ENCODE results near the gene PLXNA4.

PLXNA4 gene

DNA sequence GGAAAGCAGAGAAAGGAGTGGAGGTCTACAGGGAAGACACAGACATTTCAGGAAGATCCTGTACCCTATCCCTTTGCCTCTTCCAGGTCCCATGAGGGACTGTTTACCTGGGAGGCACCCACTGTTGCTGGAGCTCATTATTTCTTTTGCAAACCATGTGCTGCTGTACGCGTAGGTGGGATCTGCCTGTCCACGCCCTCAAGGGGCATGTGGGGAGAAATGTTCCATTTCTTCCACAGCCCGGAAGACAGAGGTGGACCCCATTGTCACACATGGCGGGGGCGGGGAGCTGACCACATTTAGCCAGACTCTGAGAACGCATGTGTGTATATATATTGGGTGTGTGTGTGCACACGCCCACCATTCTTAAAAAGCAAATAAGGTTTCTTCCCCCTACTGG lies 2.0 kb downstream of the PLXNA4 start:
- peaks cover 61% of the 10 kb centered on the region for H3K27me3 ChIP-seq (ENCODE audit: insufficient read depth, poor library complexity, severe bottlenecking)

DNA sequence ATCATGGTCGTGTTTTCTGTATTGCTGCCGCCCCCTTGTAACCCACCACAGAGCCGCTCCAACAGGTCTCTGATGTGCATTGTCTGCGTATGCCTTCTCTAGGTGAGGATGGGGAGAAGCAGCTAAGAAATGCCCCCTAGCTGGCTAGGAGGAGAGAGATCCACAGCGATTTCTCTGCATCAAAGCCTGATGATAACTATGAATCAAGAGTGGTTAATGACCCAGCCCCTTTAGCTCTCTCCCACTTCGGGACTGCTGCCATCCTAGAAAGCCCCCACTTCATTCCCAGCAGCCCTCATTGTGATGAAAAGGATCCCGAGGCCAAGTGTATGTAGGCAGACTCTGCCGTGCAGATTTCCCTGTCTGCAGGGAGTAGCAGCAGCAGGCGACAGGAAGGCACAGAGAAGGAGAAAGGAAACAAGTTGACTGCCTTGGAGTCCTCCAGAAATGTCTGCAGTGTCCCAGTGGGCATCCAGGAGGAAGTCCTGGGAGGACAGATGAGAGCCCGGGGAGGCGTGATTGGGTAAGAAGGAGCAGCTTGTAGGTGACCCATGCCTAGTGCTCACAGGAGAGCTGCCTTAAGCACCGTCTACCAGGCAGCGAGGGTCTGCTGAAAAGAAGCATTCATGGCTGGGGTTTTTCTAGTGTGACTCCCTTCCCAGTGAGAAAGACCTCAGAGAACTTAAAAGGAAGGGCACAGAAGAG lies 2.9 kb downstream of the PLXNA4 start:
- H3K4me3 ChIP-seq (replicated peaks; ENCODE audit: insufficient read depth, low read length), result no peak overlapping the region
- TF ChIP-seq GABPA (IDR thresholded peaks at IDR 0.05; ENCODE audit: low read depth), result no peak
- TF ChIP-seq SPI1 (IDR thresholded peaks at IDR 0.05; ENCODE audit: borderline replicate concordance, low read depth), result no peak
- TF ChIP-seq, protein P1, sequence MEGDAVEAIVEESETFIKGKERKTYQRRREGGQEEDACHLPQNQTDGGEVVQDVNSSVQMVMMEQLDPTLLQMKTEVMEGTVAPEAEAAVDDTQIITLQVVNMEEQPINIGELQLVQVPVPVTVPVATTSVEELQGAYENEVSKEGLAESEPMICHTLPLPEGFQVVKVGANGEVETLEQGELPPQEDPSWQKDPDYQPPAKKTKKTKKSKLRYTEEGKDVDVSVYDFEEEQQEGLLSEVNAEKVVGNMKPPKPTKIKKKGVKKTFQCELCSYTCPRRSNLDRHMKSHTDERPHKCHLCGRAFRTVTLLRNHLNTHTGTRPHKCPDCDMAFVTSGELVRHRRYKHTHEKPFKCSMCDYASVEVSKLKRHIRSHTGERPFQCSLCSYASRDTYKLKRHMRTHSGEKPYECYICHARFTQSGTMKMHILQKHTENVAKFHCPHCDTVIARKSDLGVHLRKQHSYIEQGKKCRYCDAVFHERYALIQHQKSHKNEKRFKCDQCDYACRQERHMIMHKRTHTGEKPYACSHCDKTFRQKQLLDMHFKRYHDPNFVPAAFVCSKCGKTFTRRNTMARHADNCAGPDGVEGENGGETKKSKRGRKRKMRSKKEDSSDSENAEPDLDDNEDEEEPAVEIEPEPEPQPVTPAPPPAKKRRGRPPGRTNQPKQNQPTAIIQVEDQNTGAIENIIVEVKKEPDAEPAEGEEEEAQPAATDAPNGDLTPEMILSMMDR (IDR thresholded peaks at IDR 0.05; ENCODE audit: insufficient read depth, low read length), result no peak
- TF ChIP-seq, protein P2, sequence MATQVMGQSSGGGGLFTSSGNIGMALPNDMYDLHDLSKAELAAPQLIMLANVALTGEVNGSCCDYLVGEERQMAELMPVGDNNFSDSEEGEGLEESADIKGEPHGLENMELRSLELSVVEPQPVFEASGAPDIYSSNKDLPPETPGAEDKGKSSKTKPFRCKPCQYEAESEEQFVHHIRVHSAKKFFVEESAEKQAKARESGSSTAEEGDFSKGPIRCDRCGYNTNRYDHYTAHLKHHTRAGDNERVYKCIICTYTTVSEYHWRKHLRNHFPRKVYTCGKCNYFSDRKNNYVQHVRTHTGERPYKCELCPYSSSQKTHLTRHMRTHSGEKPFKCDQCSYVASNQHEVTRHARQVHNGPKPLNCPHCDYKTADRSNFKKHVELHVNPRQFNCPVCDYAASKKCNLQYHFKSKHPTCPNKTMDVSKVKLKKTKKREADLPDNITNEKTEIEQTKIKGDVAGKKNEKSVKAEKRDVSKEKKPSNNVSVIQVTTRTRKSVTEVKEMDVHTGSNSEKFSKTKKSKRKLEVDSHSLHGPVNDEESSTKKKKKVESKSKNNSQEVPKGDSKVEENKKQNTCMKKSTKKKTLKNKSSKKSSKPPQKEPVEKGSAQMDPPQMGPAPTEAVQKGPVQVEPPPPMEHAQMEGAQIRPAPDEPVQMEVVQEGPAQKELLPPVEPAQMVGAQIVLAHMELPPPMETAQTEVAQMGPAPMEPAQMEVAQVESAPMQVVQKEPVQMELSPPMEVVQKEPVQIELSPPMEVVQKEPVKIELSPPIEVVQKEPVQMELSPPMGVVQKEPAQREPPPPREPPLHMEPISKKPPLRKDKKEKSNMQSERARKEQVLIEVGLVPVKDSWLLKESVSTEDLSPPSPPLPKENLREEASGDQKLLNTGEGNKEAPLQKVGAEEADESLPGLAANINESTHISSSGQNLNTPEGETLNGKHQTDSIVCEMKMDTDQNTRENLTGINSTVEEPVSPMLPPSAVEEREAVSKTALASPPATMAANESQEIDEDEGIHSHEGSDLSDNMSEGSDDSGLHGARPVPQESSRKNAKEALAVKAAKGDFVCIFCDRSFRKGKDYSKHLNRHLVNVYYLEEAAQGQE (IDR thresholded peaks at IDR 0.05; ENCODE audit: insufficient replicate concordance, low read depth), result no peak
- TF ChIP-seq POLR2AphosphoS5 (IDR thresholded peaks at IDR 0.05; ENCODE audit: low read depth), result no peak
- no peak overlapping the region for H3K27ac ChIP-seq (replicated peaks)
- peaks cover 54% of the 10 kb centered on the region for H3K27me3 ChIP-seq (ENCODE audit: insufficient read depth, poor library complexity, severe bottlenecking)
- no peak for DNase-seq (ENCODE audit: low read depth in 1 of 2, low spot score in 1 of 2)

More for the DNA sequence above, 2.0 kb downstream of the PLXNA4 start:
- Histone ChIP-seq H3K27ac (replicated peaks) (no peak overlapping the region), H3K4me3 (replicated peaks; ENCODE audit: insufficient read depth, low read length) (no peak overlapping the region)
- no peak for DNase-seq (ENCODE audit: low read depth in 1 of 2, low spot score in 1 of 2)
- TF ChIP-seq SPI1 (IDR thresholded peaks at IDR 0.05; ENCODE audit: borderline replicate concordance, low read depth) (no peak), POLR2AphosphoS5 (IDR thresholded peaks at IDR 0.05; ENCODE audit: low read depth) (no peak)
- TF ChIP-seq, protein P1 (IDR thresholded peaks at IDR 0.05; ENCODE audit: insufficient read depth, low read length), result no peak

DNA sequence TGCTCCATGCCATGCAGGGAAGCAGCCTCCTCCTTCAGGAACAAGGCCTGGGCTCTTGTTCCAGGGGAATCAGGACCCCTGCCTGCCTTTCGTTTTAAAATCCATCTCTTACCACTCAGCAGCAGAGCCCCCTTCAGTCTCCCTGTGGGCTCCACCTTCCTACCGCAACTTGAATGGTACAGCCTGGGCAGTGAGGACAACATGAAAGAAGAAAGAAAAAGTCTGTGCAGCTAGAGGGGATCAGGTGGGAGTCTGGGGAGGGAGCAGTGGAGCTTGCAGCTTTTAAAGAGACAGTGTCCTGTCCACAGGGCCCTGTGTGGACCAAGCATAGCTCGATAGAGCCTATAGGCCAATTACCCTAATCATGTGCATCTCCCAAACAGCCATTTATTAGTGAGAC lies 3.7 kb downstream of the PLXNA4 start:
- H3K27me3 ChIP-seq (ENCODE audit: insufficient read depth, poor library complexity, severe bottlenecking), result peaks cover 47% of the 10 kb centered on the region
- DNase-seq (ENCODE audit: low read depth in 1 of 2, low spot score in 1 of 2), result no peak
- no peak overlapping the region for H3K27ac ChIP-seq (replicated peaks)
- TF ChIP-seq, protein P1 (IDR thresholded peaks at IDR 0.05; ENCODE audit: insufficient read depth, low read length), result no peak
- TF ChIP-seq POLR2AphosphoS5 (IDR thresholded peaks at IDR 0.05; ENCODE audit: low read depth) (no peak), SPI1 (IDR thresholded peaks at IDR 0.05; ENCODE audit: borderline replicate concordance, low read depth) (no peak), GABPA (IDR thresholded peaks at IDR 0.05; ENCODE audit: low read depth) (no peak)
- TF ChIP-seq, protein P2 (IDR thresholded peaks at IDR 0.05; ENCODE audit: insufficient replicate concordance, low read depth), result no peak
- no peak overlapping the region for H3K4me3 ChIP-seq (replicated peaks; ENCODE audit: insufficient read depth, low read length)

DNA sequence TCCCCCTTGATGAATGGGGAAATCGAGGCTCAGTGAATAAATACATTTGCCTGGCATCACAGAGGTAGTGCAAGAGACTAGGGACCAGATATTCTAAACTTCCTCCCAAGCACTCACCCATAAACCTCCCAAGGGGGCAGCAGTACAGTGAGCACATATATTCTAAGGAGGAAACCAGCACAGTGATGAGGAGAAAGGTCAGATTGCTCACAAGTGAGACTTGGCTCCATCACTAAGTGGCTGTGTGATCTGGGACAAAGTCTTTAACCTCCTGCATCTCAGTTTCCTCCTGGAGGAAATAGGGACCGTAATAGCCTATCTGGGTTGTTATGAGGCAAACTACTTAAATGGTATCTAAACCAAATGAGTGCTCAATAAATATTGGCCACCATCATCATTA lies 4.3 kb downstream of the PLXNA4 start:
- TF ChIP-seq, protein P2 (IDR thresholded peaks at IDR 0.05; ENCODE audit: insufficient replicate concordance, low read depth), result no peak
- TF ChIP-seq POLR2AphosphoS5 (IDR thresholded peaks at IDR 0.05; ENCODE audit: low read depth), result no peak
- no peak for TF ChIP-seq SPI1 (IDR thresholded peaks at IDR 0.05; ENCODE audit: borderline replicate concordance, low read depth)
- TF ChIP-seq, protein P1 (IDR thresholded peaks at IDR 0.05; ENCODE audit: insufficient read depth, low read length), result no peak
- TF ChIP-seq GABPA (IDR thresholded peaks at IDR 0.05; ENCODE audit: low read depth), result no peak
- DNase-seq (ENCODE audit: low read depth in 1 of 2, low spot score in 1 of 2), result no peak
- Histone ChIP-seq H3K27ac (replicated peaks) (no peak overlapping the region), H3K4me3 (replicated peaks; ENCODE audit: insufficient read depth, low read length) (no peak overlapping the region), H3K27me3 (ENCODE audit: insufficient read depth, poor library complexity, severe bottlenecking) (peaks cover 44% of the 10 kb centered on the region)
